Measurements from ENCODE around the gene RBP5.

Gene RBP5

DNA sequence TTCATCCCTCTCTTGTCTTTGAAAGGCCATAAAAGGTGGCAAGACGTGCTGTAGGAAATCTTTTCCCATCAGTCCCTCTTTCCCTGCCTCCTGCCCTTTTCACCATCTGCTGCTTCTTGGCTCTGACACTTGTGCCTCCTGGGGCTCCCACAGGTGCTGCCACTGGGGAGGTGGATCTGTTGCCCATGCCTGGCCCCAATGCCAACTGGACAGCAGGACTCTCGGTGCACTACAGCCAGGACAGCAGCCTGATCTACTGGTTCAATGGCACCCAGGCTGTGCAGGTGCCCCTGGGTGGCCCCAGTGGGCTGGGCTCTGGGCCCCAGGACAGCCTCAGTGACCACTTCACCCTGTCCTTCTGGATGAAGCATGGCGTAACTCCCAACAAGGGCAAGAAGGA lies 8.0 kb upstream of the RBP5 start:
- no peak overlapping the region for H3K27ac ChIP-seq (ENCODE audit: low read length)
- H3K9me3 ChIP-seq (ENCODE audit: insufficient read depth, low read length), result no peaks in the 10 kb centered on the region
- no peaks in the 10 kb centered on the region for H3K4me1 ChIP-seq (ENCODE audit: low read length)
- no peaks in the 10 kb centered on the region for H3K36me3 ChIP-seq (replicated peaks; ENCODE audit: low read depth, low read length)
- no peaks in the 10 kb centered on the region for H4K20me1 ChIP-seq (ENCODE audit: insufficient read depth, low read length)
- no peak overlapping the region for H3K4me2 ChIP-seq (ENCODE audit: low read length)
- no peak overlapping the region for H3K4me3 ChIP-seq (ENCODE audit: low read length)
- TF ChIP-seq, protein P1, sequence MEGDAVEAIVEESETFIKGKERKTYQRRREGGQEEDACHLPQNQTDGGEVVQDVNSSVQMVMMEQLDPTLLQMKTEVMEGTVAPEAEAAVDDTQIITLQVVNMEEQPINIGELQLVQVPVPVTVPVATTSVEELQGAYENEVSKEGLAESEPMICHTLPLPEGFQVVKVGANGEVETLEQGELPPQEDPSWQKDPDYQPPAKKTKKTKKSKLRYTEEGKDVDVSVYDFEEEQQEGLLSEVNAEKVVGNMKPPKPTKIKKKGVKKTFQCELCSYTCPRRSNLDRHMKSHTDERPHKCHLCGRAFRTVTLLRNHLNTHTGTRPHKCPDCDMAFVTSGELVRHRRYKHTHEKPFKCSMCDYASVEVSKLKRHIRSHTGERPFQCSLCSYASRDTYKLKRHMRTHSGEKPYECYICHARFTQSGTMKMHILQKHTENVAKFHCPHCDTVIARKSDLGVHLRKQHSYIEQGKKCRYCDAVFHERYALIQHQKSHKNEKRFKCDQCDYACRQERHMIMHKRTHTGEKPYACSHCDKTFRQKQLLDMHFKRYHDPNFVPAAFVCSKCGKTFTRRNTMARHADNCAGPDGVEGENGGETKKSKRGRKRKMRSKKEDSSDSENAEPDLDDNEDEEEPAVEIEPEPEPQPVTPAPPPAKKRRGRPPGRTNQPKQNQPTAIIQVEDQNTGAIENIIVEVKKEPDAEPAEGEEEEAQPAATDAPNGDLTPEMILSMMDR (IDR thresholded peaks at IDR 0.05; ENCODE audit: low read depth, low read length), result no peak
- no peak for TF ChIP-seq EZH2phosphoT487 (IDR thresholded peaks at IDR 0.05; ENCODE audit: low read depth)
- no peaks in the 10 kb centered on the region for H3K79me2 ChIP-seq (ENCODE audit: low read length)
- H2AFZ ChIP-seq (ENCODE audit: low read depth, low read length), result no peak overlapping the region
- no peak overlapping the region for H3K9ac ChIP-seq (ENCODE audit: low read length)
- no peaks in the 10 kb centered on the region for H3K27me3 ChIP-seq (ENCODE audit: low read depth, low read length)

DNA sequence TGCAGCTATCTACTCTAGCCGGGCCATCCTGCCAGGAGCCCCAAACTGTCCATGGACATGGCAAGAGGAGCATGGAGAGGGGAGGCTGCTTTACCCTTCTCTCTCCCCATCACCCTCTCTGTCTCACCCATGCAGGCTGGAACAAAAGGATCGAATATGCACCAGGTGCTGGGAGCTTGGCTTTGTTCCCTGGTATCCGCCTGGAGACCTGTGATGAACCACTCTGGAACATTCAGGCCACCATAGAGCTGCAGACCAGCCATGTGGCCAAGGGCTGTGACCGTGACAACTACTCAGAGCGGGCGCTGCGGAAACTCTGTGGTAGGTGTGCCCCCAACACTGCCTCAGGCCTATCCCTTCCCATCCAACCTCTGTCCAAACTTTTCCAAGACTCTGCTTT lies 7.4 kb upstream of the RBP5 start:
- Histone ChIP-seq H3K9me3 (ENCODE audit: insufficient read depth, low read length) (no peaks in the 10 kb centered on the region), H3K27me3 (ENCODE audit: low read depth, low read length) (peaks cover 3% of the 10 kb centered on the region), H3K27ac (ENCODE audit: low read length) (no peak overlapping the region), H2AFZ (ENCODE audit: low read depth, low read length) (no peak overlapping the region), H3K9ac (ENCODE audit: low read length) (no peak overlapping the region), H3K4me1 (ENCODE audit: low read length) (peaks cover 2% of the 10 kb centered on the region; the same call in 1 of the 2 replicates), H3K79me2 (ENCODE audit: low read length) (no peaks in the 10 kb centered on the region), H3K4me3 (ENCODE audit: low read length) (no peak overlapping the region), H3K4me2 (ENCODE audit: low read length) (no peak overlapping the region), H3K36me3 (replicated peaks; ENCODE audit: low read depth, low read length) (no peaks in the 10 kb centered on the region), H4K20me1 (ENCODE audit: insufficient read depth, low read length) (no peaks in the 10 kb centered on the region)
- TF ChIP-seq, protein P1 (IDR thresholded peaks at IDR 0.05; ENCODE audit: low read depth, low read length), result no peak
- TF ChIP-seq EZH2phosphoT487 (IDR thresholded peaks at IDR 0.05; ENCODE audit: low read depth), result no peak

- no peak overlapping the region for H3K27ac ChIP-seq (ENCODE audit: low read length)
- H2AFZ ChIP-seq (ENCODE audit: low read depth, low read length), result no peak overlapping the region
- H3K4me2 ChIP-seq (ENCODE audit: low read length), result no peak overlapping the region
- no peak overlapping the region for H3K9ac ChIP-seq (ENCODE audit: low read length)
- H3K4me3 ChIP-seq (ENCODE audit: low read length), result no peak overlapping the region
- H3K9me3 ChIP-seq (ENCODE audit: insufficient read depth, low read length), result no peaks in the 10 kb centered on the region
- peaks cover 6% of the 10 kb centered on the region; the same call in 1 of the 2 replicates for H3K4me1 ChIP-seq (ENCODE audit: low read length)
- H4K20me1 ChIP-seq (ENCODE audit: insufficient read depth, low read length), result no peaks in the 10 kb centered on the region
- no peak for TF ChIP-seq EZH2phosphoT487 (IDR thresholded peaks at IDR 0.05; ENCODE audit: low read depth)
- TF ChIP-seq, protein P1 (IDR thresholded peaks at IDR 0.05; ENCODE audit: low read depth, low read length), result no peak
- H3K79me2 ChIP-seq (ENCODE audit: low read length), result no peaks in the 10 kb centered on the region
- H3K36me3 ChIP-seq (replicated peaks; ENCODE audit: low read depth, low read length), result no peaks in the 10 kb centered on the region
- peaks cover 7% of the 10 kb centered on the region for H3K27me3 ChIP-seq (ENCODE audit: low read depth, low read length)
These were observed 5.9 kb upstream of the RBP5 start for GRCh38 chr12:7134396-7135166.

DNA sequence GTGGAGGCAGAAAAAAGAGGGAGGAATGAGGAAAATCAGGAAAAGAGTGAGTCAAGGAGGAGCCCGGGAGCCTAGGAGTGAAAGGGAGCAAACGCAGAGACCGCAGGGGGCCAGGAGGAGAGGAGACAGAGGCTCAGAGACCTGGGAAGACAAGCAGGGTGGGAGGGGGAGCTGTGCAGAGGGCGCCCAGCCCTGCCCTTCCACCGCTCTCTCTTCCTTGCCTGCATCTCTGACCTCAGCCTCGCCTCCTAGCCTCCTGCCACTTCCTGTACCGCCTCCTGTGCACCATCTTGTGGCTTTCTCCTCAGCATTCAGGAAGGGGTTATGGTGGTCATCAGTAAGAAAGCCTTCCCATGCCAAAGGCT lies 2.8 kb upstream of the RBP5 start:
- H3K27ac ChIP-seq (ENCODE audit: low read length), result no peak overlapping the region
- H3K79me2 ChIP-seq (ENCODE audit: low read length), result no peaks in the 10 kb centered on the region
- peaks cover 9% of the 10 kb centered on the region; the same call in 1 of the 2 replicates for H3K4me1 ChIP-seq (ENCODE audit: low read length)
- no peaks in the 10 kb centered on the region for H3K9me3 ChIP-seq (ENCODE audit: insufficient read depth, low read length)
- H3K4me3 ChIP-seq (ENCODE audit: low read length), result peak overlapping the region; percentile 78
- H4K20me1 ChIP-seq (ENCODE audit: insufficient read depth, low read length), result no peaks in the 10 kb centered on the region
- H3K36me3 ChIP-seq (replicated peaks; ENCODE audit: low read depth, low read length), result no peaks in the 10 kb centered on the region
- no peak for TF ChIP-seq EZH2phosphoT487 (IDR thresholded peaks at IDR 0.05; ENCODE audit: low read depth)
- TF ChIP-seq, protein P1 (IDR thresholded peaks at IDR 0.05; ENCODE audit: low read depth, low read length), result no peak
- H2AFZ ChIP-seq (ENCODE audit: low read depth, low read length), result no peak overlapping the region
- H3K9ac ChIP-seq (ENCODE audit: low read length), result no peak overlapping the region
- H3K4me2 ChIP-seq (ENCODE audit: low read length), result peak overlapping the region; percentile 94
- peaks cover 7% of the 10 kb centered on the region for H3K27me3 ChIP-seq (ENCODE audit: low read depth, low read length)
